SIG-M5 treated with dmso at 0.1 percent for 504 hours (cell line): ENCODE results near the gene PPP4R2.

Source experiments
- DNase-seq: peaks from one replicate; lab custom pipeline; 2025; ENCODE audit not compliant: unreplicated experiment; lab: John Stamatoyannopoulos, UW

Gene PPP4R2

GRCh38 chr3:73107676-73108187, 111.1 kb downstream of the PPP4R2 start:
- no peak for DNase-seq

GRCh38 chr3:73108750-73109149, 112.1 kb downstream of the PPP4R2 start:
- no peak for DNase-seq

GRCh38 chr3:73110530-73110929, 113.9 kb downstream of the PPP4R2 start:
- no peak for DNase-seq

GRCh38 chr3:73114711-73115110, 118.1 kb downstream of the PPP4R2 start:
- DNase-seq = no peak

- no peak for DNase-seq
Observed at GRCh38 chr3:73115806-73116205, 119.2 kb downstream of the PPP4R2 start.
